Gastroesophageal sphincter (tissue), 3 donors: ENCODE results near the gene SLC47A2.

ENCODE experiments used
- CTCF ChIP-seq, 4 experiments: fragments of 200-600 bp in 2 of 4; fragments of 450-650 bp in 2 of 4; sonication (generic) in 1 of 4; IDR thresholded peaks; one replicate each; pipeline ENCODE4 v1.5.1; 2017 to 2019; ENCODE audit warnings: antibody characterized with exemption in 4 of 4, mild to moderate bottlenecking in 2 of 4, moderate library complexity in 2 of 4
- POLR2A ChIP-seq, 2 donors: fragments of 450-650 bp; IDR thresholded peaks; one replicate each; pipeline ENCODE4 v1.6.1; 2017; ENCODE audit warnings: antibody characterized with exemption in 2 of 2, mild to moderate bottlenecking in 2 of 2, moderate library complexity in 1 of 2

DNA sequence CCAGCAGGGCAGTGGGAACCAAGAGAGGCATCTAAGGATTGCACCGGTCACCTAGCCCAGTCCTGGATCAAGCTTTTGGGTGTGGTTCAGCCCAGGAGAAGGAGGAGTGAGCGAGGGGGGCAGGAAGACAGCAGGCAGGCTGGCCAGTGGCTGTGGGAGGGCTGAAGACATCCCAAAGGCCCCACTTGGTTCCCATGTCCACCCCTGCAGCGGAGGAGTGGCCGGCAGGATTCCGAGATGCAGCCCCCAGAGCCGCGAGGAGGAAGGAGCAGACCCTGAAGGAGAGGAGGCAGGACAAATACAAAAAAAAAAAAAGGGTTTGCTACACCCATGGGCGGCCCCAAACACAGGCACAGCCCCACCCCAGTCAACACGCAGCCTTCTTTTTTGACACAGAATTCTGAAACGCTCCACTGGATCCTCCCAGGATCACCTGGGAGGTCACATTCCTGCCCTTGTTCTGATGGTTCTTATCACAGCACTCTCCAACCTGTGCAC is 1.1 kb upstream of the SLC47A2 start:
- no peak for TF ChIP-seq POLR2A (IDR thresholded peaks at IDR 0.05)
- no peak for TF ChIP-seq CTCF (IDR thresholded peaks at IDR 0.05)
